Astrocyte (in vitro differentiated cells and primary cell): Measurements from ENCODE around the gene FDX2.

Experiments used
- CTCF ChIP-seq: IDR thresholded peaks from 2 replicates; pipeline ENCODE4 v1.5.1; 2011; ENCODE audit warnings: low read depth, mild to moderate bottlenecking, inconsistent platforms, low read length, moderate library complexity; ENCODE audit not compliant: insufficient read depth
- EZH2 ChIP-seq: IDR thresholded peaks from 2 replicates; pipeline ENCODE4 v1.6.1; 2012; ENCODE audit warnings: mild to moderate bottlenecking, low read length, inconsistent platforms; ENCODE audit not compliant: insufficient read depth

- TF ChIP-seq CTCF (no peak), EZH2 (no peak)
Observed at GRCh38 chr19:10260141-10260584, 55.7 kb downstream of the FDX2 start.
